ENCODE data around the gene WWP2. TPM values are rescaled to one million over a fixed set of nuclear protein-coding genes. Genes with fewer than 3 reads are reported as not detected.
A peak's percentile ranks its signal among the peaks of the same experiment; 100 is the strongest.
"Not testable (repeated sequence)": the region's sequence is repeated elsewhere in the genome, so short reads cannot be mapped to it uniquely, and the experiment has no call there.

Gene WWP2
- total and polyA plus RNA-seq, 7 donors: 11.4 to 59.0 (median 23.9) TPM

GRCh38 chr16:69756705-69757104 lies 5.4 kb upstream of the WWP2 start:
- Histone ChIP-seq H3K27me3 (no peaks in the 10 kb centered on the region), H3K27ac (no peak overlapping the region), H3K9me3 (no peaks in the 10 kb centered on the region), H3K36me3 (peaks cover 0 to 6% (median 2%) of the 10 kb centered on the region in 4 donors), H3K4me1 (peaks cover 0 to 23% (median 22%) of the 10 kb centered on the region in 4 donors), H3K4me3 (no peak overlapping the region)
- intact Hi-C loops (cut with DNase I): loop anchor here (10.0 kb wide), 1 partner anchor 192 kb away; the partner anchor contains the start of gene NFAT5
- TF ChIP-seq POLR2A (IDR thresholded peaks at IDR 0.05) (no peak), POLR2AphosphoS5 (IDR thresholded peaks at IDR 0.05) (no peak), CTCF (IDR thresholded peaks at IDR 0.05) (no peak), EP300 (IDR thresholded peaks at IDR 0.05) (no peak)
- DNase-seq: no peak
- 92 to 93% methylated on average over 10 of the region's 10 CpGs for whole genome bisulfite sequencing, 2 donors

GRCh38 chr16:69757375-69757774 lies 4.8 kb upstream of the WWP2 start:
- not testable (repeated sequence) for H3K36me3 ChIP-seq, H3K27me3 ChIP-seq, H3K9me3 ChIP-seq, H3K27ac ChIP-seq, DNase-seq, H3K4me3 ChIP-seq
- WGBS, 2 donors: 88 to 89% methylated on average over 13 of the region's 13 CpGs
- H3K4me1 ChIP-seq: peaks cover 0 to 25% (median 22%) of the 10 kb centered on the region in 4 donors
- intact Hi-C loops (cut with DNase I): loop anchor here (10.0 kb wide), 1 partner anchor 193 kb away; the partner anchor contains the start of gene NFAT5

GRCh38 chr16:69762814-69763598 lies 874 bp downstream of the WWP2 start:
- Histone ChIP-seq H3K4me1 (peaks cover 0 to 16% (median 11%) of the 10 kb centered on the region in 4 donors), H3K9me3 (no peaks in the 10 kb centered on the region), H3K4me3 (peak overlapping the region; percentile 63 to 94 (median 83)), H3K27me3 (no peaks in the 10 kb centered on the region), H3K27ac (peak overlapping the region; percentile 87 to 90 (median 89)), H3K36me3 (no peaks in the 10 kb centered on the region)
- WGBS, 2 donors: 2 to 7% methylated on average over 14 of the region's 14 CpGs
- TF ChIP-seq POLR2AphosphoS5 (IDR thresholded peaks at IDR 0.05) (peak in 1 of 4 donors; percentile 5), EP300 (IDR thresholded peaks at IDR 0.05) (no peak)
- intact Hi-C loops (cut with DNase I): no loop called here
- DNase-seq: no peak

GRCh38 chr16:69763599-69763942 lies 1.4 kb downstream of the WWP2 start:
- TF ChIP-seq POLR2AphosphoS5 (IDR thresholded peaks at IDR 0.05) (no peak), POLR2A (IDR thresholded peaks at IDR 0.05) (no peak), CTCF (IDR thresholded peaks at IDR 0.05) (no peak), EP300 (IDR thresholded peaks at IDR 0.05) (no peak)
- peak overlapping the region; percentile 87 to 90 (median 89) for H3K27ac ChIP-seq
- 18 to 56% methylated on average over 5 of the region's 5 CpGs for WGBS, 2 donors
- intact Hi-C loops (cut with DNase I): no loop called here
- peak overlapping the region in 1 of 4 donors; percentile 94 for H3K4me3 ChIP-seq
- no peaks in the 10 kb centered on the region for H3K27me3 ChIP-seq
- DNase-seq: no peak
- H3K36me3 ChIP-seq: no peaks in the 10 kb centered on the region
- H3K9me3 ChIP-seq: no peaks in the 10 kb centered on the region
- peaks cover 0 to 16% (median 11%) of the 10 kb centered on the region in 4 donors for H3K4me1 ChIP-seq

GRCh38 chr16:69767459-69768229 lies 5.5 kb downstream of the WWP2 start:
- Histone ChIP-seq H3K27ac (no peak overlapping the region), H3K27me3 (no peaks in the 10 kb centered on the region), H3K9me3 (no peaks in the 10 kb centered on the region), H3K36me3 (no peaks in the 10 kb centered on the region), H3K4me3 (no peak overlapping the region), H3K4me1 (peaks cover 0 to 12% (median 10%) of the 10 kb centered on the region in 4 donors)
- TF ChIP-seq EP300 (IDR thresholded peaks at IDR 0.05): no peak
- TF ChIP-seq POLR2AphosphoS5 (IDR thresholded peaks at IDR 0.05): no peak
- no peak for TF ChIP-seq POLR2A (IDR thresholded peaks at IDR 0.05)
- no peak for TF ChIP-seq CTCF (IDR thresholded peaks at IDR 0.05)
- 35 to 68% methylated on average over 5 of the region's 5 CpGs for WGBS, 2 donors
- intact Hi-C loops (cut with DNase I): no loop called here
- DNase-seq: no peak

All from sigmoid colon (tissue), 7 donors.